ENCODE results near the gene CCN5.

CCN5 gene

GRCh38 chr20:44745122-44745597, 30.0 kb downstream of the CCN5 start:
- no peak for TF ChIP-seq YY1 (IDR thresholded peaks at IDR 0.05; ENCODE audit: insufficient read depth, insufficient read length)
- TF ChIP-seq SUZ12 (IDR thresholded peaks at IDR 0.05; ENCODE audit: extremely low read depth, insufficient read depth, insufficient read length): no peak
- no peak for TF ChIP-seq ZNF274 (IDR thresholded peaks at IDR 0.05; ENCODE audit: low read depth, low read length)
- H3K4me3 ChIP-seq (ENCODE audit: insufficient read length, low read depth): peak overlapping the region; percentile 44
- no peak overlapping the region for H3K9ac ChIP-seq (ENCODE audit: insufficient read length, low read depth)
- H3K27me3 ChIP-seq (ENCODE audit: insufficient read depth, insufficient read length): peaks cover 38% of the 10 kb centered on the region
- no peaks in the 10 kb centered on the region for H3K9me3 ChIP-seq (ENCODE audit: insufficient read depth, low read length)
- DNase-seq (ENCODE audit: low read depth, low spot score): no peak
- H3K36me3 ChIP-seq (ENCODE audit: insufficient read depth, insufficient read length, low read length): no peaks in the 10 kb centered on the region
- H3K4me1 ChIP-seq (ENCODE audit: insufficient read depth, insufficient read length): peaks cover 9% of the 10 kb centered on the region

DNA sequence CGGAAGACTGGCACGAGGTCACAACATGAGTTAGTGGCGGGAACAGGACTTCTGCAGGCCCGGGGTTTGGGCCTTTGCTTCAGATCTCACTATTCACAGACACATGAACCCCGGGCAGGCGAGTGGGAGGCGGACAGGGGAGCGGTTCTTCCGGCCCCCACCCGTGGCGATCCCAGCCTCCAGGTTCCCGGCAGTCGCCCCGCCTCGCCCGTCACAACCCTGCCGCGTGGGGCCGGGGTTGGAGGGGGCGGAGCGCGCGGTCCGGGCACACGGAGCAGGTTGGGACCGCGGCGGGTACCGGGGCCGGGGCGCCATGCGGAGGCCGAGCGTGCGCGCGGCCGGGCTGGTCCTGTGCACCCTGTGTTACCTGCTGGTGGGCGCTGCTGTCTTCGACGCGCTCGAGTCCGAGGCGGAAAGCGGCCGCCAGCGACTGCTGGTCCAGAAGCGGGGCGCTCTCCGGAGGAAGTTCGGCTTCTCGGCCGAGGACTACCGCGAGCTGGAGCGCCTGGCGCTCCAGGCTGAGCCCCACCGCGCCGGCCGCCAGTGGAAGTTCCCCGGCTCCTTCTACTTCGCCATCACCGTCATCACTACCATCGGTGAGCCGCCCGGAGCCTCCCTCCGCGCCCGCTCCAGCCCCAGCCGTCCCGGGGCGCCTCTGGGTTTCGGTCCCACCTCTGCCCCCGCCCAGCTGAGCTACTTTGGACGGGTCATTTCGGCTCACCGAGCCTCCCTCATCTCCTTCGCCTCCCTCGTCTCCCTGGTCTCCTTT, 30.6 kb downstream of the CCN5 start, which contains the start of gene KCNK15:
TSS of gene KCNK15 (plus strand) at position 268 of the 769 bp plus-strand sequence. CDS start at position 314, 46 bp downstream.
- Histone ChIP-seq H3K9me3 (ENCODE audit: insufficient read depth, low read length) (no peaks in the 10 kb centered on the region), H3K9ac (ENCODE audit: insufficient read length, low read depth) (peak within 1 kb of the TSS; percentile 66), H3K4me3 (ENCODE audit: insufficient read length, low read depth) (peak within 1 kb of the TSS; percentile 44), H3K4me1 (ENCODE audit: insufficient read depth, insufficient read length) (peaks cover 9% of the 10 kb centered on the region), H3K36me3 (ENCODE audit: insufficient read depth, insufficient read length, low read length) (no peaks in the 10 kb centered on the region), H3K27me3 (ENCODE audit: insufficient read depth, insufficient read length) (peaks cover 38% of the 10 kb centered on the region)
- TF ChIP-seq ZNF274 (IDR thresholded peaks at IDR 0.05; ENCODE audit: low read depth, low read length): no peak
- TF ChIP-seq SUZ12 (IDR thresholded peaks at IDR 0.05; ENCODE audit: extremely low read depth, insufficient read depth, insufficient read length): peak; percentile 68
- no peak for TF ChIP-seq YY1 (IDR thresholded peaks at IDR 0.05; ENCODE audit: insufficient read depth, insufficient read length)
- no peak for DNase-seq (ENCODE audit: low read depth, low spot score)

- Histone ChIP-seq H3K36me3 (ENCODE audit: insufficient read depth, insufficient read length, low read length) (no peaks in the 10 kb centered on the region), H3K4me3 (ENCODE audit: insufficient read length, low read depth) (peak overlapping the region; percentile 44), H3K9me3 (ENCODE audit: insufficient read depth, low read length) (no peaks in the 10 kb centered on the region), H3K9ac (ENCODE audit: insufficient read length, low read depth) (peak overlapping the region; percentile 37), H3K4me1 (ENCODE audit: insufficient read depth, insufficient read length) (peaks cover 9% of the 10 kb centered on the region), H3K27me3 (ENCODE audit: insufficient read depth, insufficient read length) (peaks cover 38% of the 10 kb centered on the region)
- TF ChIP-seq ZNF274 (IDR thresholded peaks at IDR 0.05; ENCODE audit: low read depth, low read length) (no peak), SUZ12 (IDR thresholded peaks at IDR 0.05; ENCODE audit: extremely low read depth, insufficient read depth, insufficient read length) (peak; percentile 12)
- DNase-seq (ENCODE audit: low read depth, low spot score): no peak
These were observed 31.4 kb downstream of the CCN5 start for GRCh38 chr20:44746367-44747165.

- Histone ChIP-seq H3K36me3 (ENCODE audit: insufficient read depth, insufficient read length, low read length) (no peaks in the 10 kb centered on the region), H3K4me1 (ENCODE audit: insufficient read depth, insufficient read length) (peaks cover 14% of the 10 kb centered on the region), H3K4me3 (ENCODE audit: insufficient read length, low read depth) (no peak overlapping the region), H3K9me3 (ENCODE audit: insufficient read depth, low read length) (no peaks in the 10 kb centered on the region), H3K9ac (ENCODE audit: insufficient read length, low read depth) (no peak overlapping the region), H3K27me3 (ENCODE audit: insufficient read depth, insufficient read length) (peaks cover 38% of the 10 kb centered on the region)
- TF ChIP-seq SUZ12 (IDR thresholded peaks at IDR 0.05; ENCODE audit: extremely low read depth, insufficient read depth, insufficient read length) (no peak), YY1 (IDR thresholded peaks at IDR 0.05; ENCODE audit: insufficient read depth, insufficient read length) (no peak), ZNF274 (IDR thresholded peaks at IDR 0.05; ENCODE audit: low read depth, low read length) (no peak)
- peak; percentile 84 for DNase-seq (ENCODE audit: low read depth, low spot score)
These were observed 32.2 kb downstream of the CCN5 start for GRCh38 chr20:44747166-44748004.

- no peak overlapping the region for H3K4me3 ChIP-seq (ENCODE audit: insufficient read length, low read depth)
- H3K36me3 ChIP-seq (ENCODE audit: insufficient read depth, insufficient read length, low read length): no peaks in the 10 kb centered on the region
- H3K9me3 ChIP-seq (ENCODE audit: insufficient read depth, low read length): no peaks in the 10 kb centered on the region
- no peak for DNase-seq (ENCODE audit: low read depth, low spot score)
- TF ChIP-seq ZNF274 (IDR thresholded peaks at IDR 0.05; ENCODE audit: low read depth, low read length) (no peak), SUZ12 (IDR thresholded peaks at IDR 0.05; ENCODE audit: extremely low read depth, insufficient read depth, insufficient read length) (no peak), YY1 (IDR thresholded peaks at IDR 0.05; ENCODE audit: insufficient read depth, insufficient read length) (no peak)
- H3K4me1 ChIP-seq (ENCODE audit: insufficient read depth, insufficient read length): peaks cover 17% of the 10 kb centered on the region
- no peak overlapping the region for H3K9ac ChIP-seq (ENCODE audit: insufficient read length, low read depth)
- peaks cover 38% of the 10 kb centered on the region for H3K27me3 ChIP-seq (ENCODE audit: insufficient read depth, insufficient read length)
These were observed 32.8 kb downstream of the CCN5 start for GRCh38 chr20:44748005-44748370.

- Histone ChIP-seq H3K4me1 (ENCODE audit: insufficient read depth, insufficient read length) (peaks cover 23% of the 10 kb centered on the region), H3K9ac (ENCODE audit: insufficient read length, low read depth) (no peak overlapping the region), H3K9me3 (ENCODE audit: insufficient read depth, low read length) (no peaks in the 10 kb centered on the region), H3K27me3 (ENCODE audit: insufficient read depth, insufficient read length) (peaks cover 21% of the 10 kb centered on the region), H3K4me3 (ENCODE audit: insufficient read length, low read depth) (no peak overlapping the region), H3K36me3 (ENCODE audit: insufficient read depth, insufficient read length, low read length) (no peaks in the 10 kb centered on the region)
- TF ChIP-seq ZNF274 (IDR thresholded peaks at IDR 0.05; ENCODE audit: low read depth, low read length) (no peak), YY1 (IDR thresholded peaks at IDR 0.05; ENCODE audit: insufficient read depth, insufficient read length) (no peak), SUZ12 (IDR thresholded peaks at IDR 0.05; ENCODE audit: extremely low read depth, insufficient read depth, insufficient read length) (no peak)
- DNase-seq (ENCODE audit: low read depth, low spot score): no peak
These were observed 35.1 kb downstream of the CCN5 start for GRCh38 chr20:44750081-44750805.

Measured in NT2/D1 (cell line).